Esophagus squamous epithelium (tissue), 5 donors: Measurements from ENCODE around the gene CSMD2. TPM values are rescaled to one million over a fixed set of nuclear protein-coding genes. Genes with fewer than 3 reads are reported as not detected.

ENCODE experiments used
- DNase-seq: peaks from one replicate; lab custom pipeline; 2025; lab: John Stamatoyannopoulos, UW
- H3K27ac ChIP-seq, 4 donors: fragments of 200-600 bp; sonication (generic); one replicate each; pipeline ENCODE4 v1.5.1; 2016 to 2019; ENCODE audit warnings: mild to moderate bottlenecking in 1 of 4
- H3K27me3 ChIP-seq, 4 donors: fragments of 200-600 bp; sonication (generic); 1 replicate in 3 of 4; 2 replicates in 1 of 4; pipeline versions ENCODE4 v1.5.1 to v1.6.0; 2017 to 2021; ENCODE audit warnings: antibody characterized with exemption in 1 of 4
- H3K36me3 ChIP-seq, 3 donors: fragments of 200-600 bp; sonication (generic); one replicate each; pipeline ENCODE4 v1.5.1; 2016 to 2019
- H3K4me1 ChIP-seq, 3 donors: fragments of 200-600 bp; sonication (generic); one replicate each; pipeline ENCODE4 v1.5.1; 2017 to 2019
- H3K4me3 ChIP-seq, 4 donors: fragments of 200-600 bp; sonication (generic); 1 replicate in 3 of 4; 2 replicates in 1 of 4; pipeline ENCODE4 v1.5.1; 2016 to 2019; ENCODE audit warnings: mild to moderate bottlenecking in 2 of 4, moderate library complexity in 1 of 4
- H3K9me3 ChIP-seq, 3 donors: fragments of 200-600 bp; sonication (generic); one replicate each; pipeline ENCODE4 v1.5.1; 2016 to 2019
- CTCF ChIP-seq, 6 experiments: fragments of 450-650 bp in 4 of 6; fragments of 200-600 bp in 2 of 6; sonication (generic) in 2 of 6; IDR thresholded peaks; one replicate each; pipeline ENCODE4 v1.5.1; 2016 to 2019; ENCODE audit warnings: antibody characterized with exemption in 6 of 6, mild to moderate bottlenecking in 4 of 6, moderate library complexity in 4 of 6
- POLR2A ChIP-seq, 4 donors: fragments of 450-650 bp; IDR thresholded peaks; one replicate each; pipeline ENCODE4 v1.6.1; 2017; ENCODE audit warnings: antibody characterized with exemption in 4 of 4, mild to moderate bottlenecking in 4 of 4, moderate library complexity in 3 of 4
- WGBS, 2 donors: methylation state at CpG; one replicate each; pipeline ENCODE4 v1.1.5; 2018; 5-methylcytosine and 5-hydroxymethylcytosine counted together
- intact Hi-C: fragments of 100-400 bp; cut with DNase I; formaldehyde crosslinking; loops from one replicate; pipeline ENCODE4 v1.15.0; 2022
- total RNA-seq, 4 donors: library from RNA; depleted of rRNA; stranded (reverse); fragments of >200 nt; gene quantifications; one replicate each; pipeline ENCODE4 v1.1.0, GENCODE V29; 2016
- donor health status: DM: yes; HTN: yes; CAD: no.

Gene CSMD2
- total RNA-seq, 4 donors from 2014 or later, result under 0.01 to 0.13 TPM; not detected in 2

- 76 to 100% methylated on average over 2 to 3 of the region's 4 CpGs for WGBS, 2 donors
- intact Hi-C loops, result no loop called here
- H3K4me3 ChIP-seq, result no peak overlapping the region
- no peaks in the 10 kb centered on the region for H3K36me3 ChIP-seq
- no peak for DNase-seq
- no peak overlapping the region for H3K27ac ChIP-seq
- H3K9me3 ChIP-seq, result no peaks in the 10 kb centered on the region
- TF ChIP-seq POLR2A (IDR thresholded peaks at IDR 0.05) (no peak), CTCF (IDR thresholded peaks at IDR 0.05) (no peak)
- H3K4me1 ChIP-seq, result no peaks in the 10 kb centered on the region
- peaks cover 0 to 37% (median 0%) of the 10 kb centered on the region in 4 donors for H3K27me3 ChIP-seq
Observed at GRCh38 chr1:33962061-33962460, 203.0 kb downstream of the CSMD2 start.

GRCh38 chr1:33960188-33960895 lies 204.7 kb downstream of the CSMD2 start:
- Histone ChIP-seq H3K27me3 (peaks cover 0 to 34% (median 0%) of the 10 kb centered on the region in 4 donors), H3K36me3 (no peaks in the 10 kb centered on the region), H3K4me3 (no peak overlapping the region), H3K27ac (no peak overlapping the region), H3K9me3 (no peaks in the 10 kb centered on the region), H3K4me1 (no peaks in the 10 kb centered on the region)
- 86 to 88% methylated on average over 5 to 7 of the region's 9 CpGs for WGBS, 2 donors
- DNase-seq, result no peak
- intact Hi-C loops, result no loop called here
- no peak for TF ChIP-seq POLR2A (IDR thresholded peaks at IDR 0.05)
- no peak for TF ChIP-seq CTCF (IDR thresholded peaks at IDR 0.05)

- no peak for DNase-seq
- TF ChIP-seq POLR2A (IDR thresholded peaks at IDR 0.05) (no peak), CTCF (IDR thresholded peaks at IDR 0.05) (no peak)
- Histone ChIP-seq H3K9me3 (no peaks in the 10 kb centered on the region), H3K27me3 (peaks cover 0 to 23% (median 0%) of the 10 kb centered on the region in 4 donors), H3K4me3 (no peak overlapping the region), H3K36me3 (no peaks in the 10 kb centered on the region), H3K27ac (no peak overlapping the region), H3K4me1 (no peaks in the 10 kb centered on the region)
- 73 to 75% methylated on average over 5 to 6 of the region's 6 CpGs for WGBS, 2 donors
- intact Hi-C loops, result no loop called here
Observed at GRCh38 chr1:33957854-33958253, 207.2 kb downstream of the CSMD2 start.

GRCh38 chr1:33955096-33955495 lies 209.9 kb downstream of the CSMD2 start:
- Histone ChIP-seq H3K9me3 (no peaks in the 10 kb centered on the region), H3K27me3 (peaks cover 0 to 9% (median 0%) of the 10 kb centered on the region in 4 donors), H3K36me3 (no peaks in the 10 kb centered on the region), H3K27ac (no peak overlapping the region), H3K4me1 (no peaks in the 10 kb centered on the region), H3K4me3 (no peak overlapping the region)
- WGBS, 2 donors, result 60 to 71% methylated on average over 11 to 14 of the region's 14 CpGs
- TF ChIP-seq CTCF (IDR thresholded peaks at IDR 0.05) (no peak), POLR2A (IDR thresholded peaks at IDR 0.05) (no peak)
- no peak for DNase-seq
- intact Hi-C loops, result no loop called here

GRCh38 chr1:33949570-33949969 lies 215.5 kb downstream of the CSMD2 start:
- H3K27ac ChIP-seq, result no peak overlapping the region
- no peak for DNase-seq
- 80 to 100% methylated on average over 1 to 2 of the region's 2 CpGs for WGBS, 2 donors
- peaks cover 0 to 13% (median 0%) of the 10 kb centered on the region in 4 donors for H3K27me3 ChIP-seq
- intact Hi-C loops, result no loop called here
- H3K4me1 ChIP-seq, result no peaks in the 10 kb centered on the region
- H3K36me3 ChIP-seq, result no peaks in the 10 kb centered on the region
- TF ChIP-seq CTCF (IDR thresholded peaks at IDR 0.05) (no peak), POLR2A (IDR thresholded peaks at IDR 0.05) (no peak)
- H3K9me3 ChIP-seq, result no peaks in the 10 kb centered on the region
- H3K4me3 ChIP-seq, result no peak overlapping the region
